ENCODE measurements around the gene SLC30A3.
"Not testable (repeated sequence)": the region's sequence is repeated elsewhere in the genome, so short reads cannot be mapped to it uniquely, and the experiment has no call there.

Gene SLC30A3

GRCh38 chr2:27284996-27285395 is 22.1 kb upstream of the SLC30A3 start:
- DNase-seq (ENCODE audit: low read depth) = no peak

- DNase-seq (ENCODE audit: low read depth) = no peak
These were observed 20.0 kb upstream of the SLC30A3 start for GRCh38 chr2:27282892-27283291.

GRCh38 chr2:27281855-27282559 is 19.2 kb upstream of the SLC30A3 start, which contains the start of gene TRIM54:
Gene TRIM54, plus strand, starts transcription at chr2:27282429. Its CDS starts 303 bp downstream, at chr2:27282732.
- no peak for DNase-seq (ENCODE audit: low read depth)

- no peak for DNase-seq (ENCODE audit: low read depth)
These were observed 18.6 kb upstream of the SLC30A3 start for GRCh38 chr2:27281442-27281841.

GRCh38 chr2:27280826-27281225 is 18.0 kb upstream of the SLC30A3 start:
- no peak for DNase-seq (ENCODE audit: low read depth)

- no peak for DNase-seq (ENCODE audit: low read depth)
These were observed 15.2 kb upstream of the SLC30A3 start for GRCh38 chr2:27278010-27278409.

- no peak for DNase-seq (ENCODE audit: low read depth)
These were observed 12.6 kb upstream of the SLC30A3 start, which contains the start of gene DNAJC5G for GRCh38 chr2:27275211-27276150. Gene DNAJC5G, plus strand, starts transcription at chr2:27275433. Its CDS starts 1,296 bp downstream, at chr2:27276729.

GRCh38 chr2:27272537-27273522 is 10.0 kb upstream of the SLC30A3 start:
- not testable (repeated sequence) for DNase-seq (ENCODE audit: low read depth)

- DNase-seq (ENCODE audit: low read depth) = no peak
These were observed 8.9 kb upstream of the SLC30A3 start for GRCh38 chr2:27271631-27272340.

GRCh38 chr2:27270670-27271069 is 7.8 kb upstream of the SLC30A3 start:
- DNase-seq (ENCODE audit: low read depth) = no peak

GRCh38 chr2:27270131-27270530 is 7.3 kb upstream of the SLC30A3 start:
- DNase-seq (ENCODE audit: low read depth) = no peak

GRCh38 chr2:27268296-27268695 is 5.4 kb upstream of the SLC30A3 start:
- DNase-seq (ENCODE audit: low read depth) = not testable (repeated sequence)

GRCh38 chr2:27265536-27265870 is 2.7 kb upstream of the SLC30A3 start:
- DNase-seq (ENCODE audit: low read depth) = no peak

- DNase-seq (ENCODE audit: low read depth) = no peak
These were observed 2.1 kb upstream of the SLC30A3 start for GRCh38 chr2:27264753-27265535.

- no peak for DNase-seq (ENCODE audit: low read depth)
These were observed 1.5 kb upstream of the SLC30A3 start for GRCh38 chr2:27264253-27264752.

- DNase-seq (ENCODE audit: low read depth) = no peak
These were observed 723 bp upstream of the SLC30A3 start for GRCh38 chr2:27263287-27264252.

GRCh38 chr2:27261926-27262298 is 935 bp downstream of the SLC30A3 start:
- DNase-seq (ENCODE audit: low read depth) = no peak

GRCh38 chr2:27261241-27261925 is 1.5 kb downstream of the SLC30A3 start:
- no peak for DNase-seq (ENCODE audit: low read depth)

All from HS-27A (cell line).